OCI-LY7 (cell line): ENCODE data around the gene RNF220.

Experiments
- CTCF ChIP-seq: fragments of 200-600 bp; sonication (generic); conservative IDR thresholded peaks from 2 replicates; pipeline ENCODE4 v1.5.1; 2014; ENCODE audit warnings: mild to moderate bottlenecking, antibody characterized with exemption, low read length, moderate library complexity, mixed read lengths
- EZH2phosphoT487 ChIP-seq: fragments of 200-600 bp; sonication (generic); IDR thresholded peaks from 2 replicates; pipeline ENCODE4 v1.6.1; 2018; ENCODE audit warnings: low read depth, borderline replicate concordance, mild to moderate bottlenecking, mixed run types, antibody characterized with exemption, low read length, moderate library complexity, mixed read lengths

- TF ChIP-seq CTCF (no peak), EZH2phosphoT487 (no peak)
Measured at GRCh38 chr1:44524655-44525500, 119.8 kb downstream of the RNF220 start.
